ENCODE data around the gene RAB3GAP2. TPM values are rescaled to one million over a fixed set of nuclear protein-coding genes. Genes with fewer than 3 reads are reported as not detected.

Gene RAB3GAP2
- total RNA-seq, 5 donors from 2014 or later (not counting 1 experiment from before 2014, with no cell fraction given), result 42.1 to 55.1 (median 46.7) TPM

GRCh38 chr1:220137019-220137786 lies 135.1 kb downstream of the RAB3GAP2 start:
- CTCF ChIA-PET, result interaction anchor here (0.7 to 2.1 kb wide), 6 partner anchors 15 to 26 kb away, joined by 3 to 9 read pairs (median 5); no protein-coding TSS in a partner anchor
- Mint-ChIP-seq H3K27me3 (no peaks in the 10 kb centered on the region), H3K27ac (peak overlapping the region; percentile 56), H3K9me3 (no peaks in the 10 kb centered on the region), H3K4me3 (no peak overlapping the region), H3K36me3 (peaks cover 53% of the 10 kb centered on the region), H3K4me1 (peaks cover 8 to 16% (median 14%) of the 10 kb centered on the region in 3 donors)
- DNase-seq (peak in 5 of 35 experiments; percentile 1 to 43 (median 6)), ATAC-seq (replicated peaks in 1 of 4) (peak; percentile 45 to 98 (median 52))
- Histone ChIP-seq H3K4me3 (ENCODE audit: control insufficient read depth in 1 of 2, extremely low read depth in 1 of 2, low read length in 1 of 2) (no peak overlapping the region), H3K27ac (ENCODE audit: low read length) (peak overlapping the region; percentile 50), H3K27me3 (replicated peaks in 1 of 2; ENCODE audit: control insufficient read depth in 2 of 2, extremely low read depth in 1 of 2, insufficient read depth in 2 of 2, low read length in 1 of 2) (no peaks in the 10 kb centered on the region), H3K36me3 (ENCODE audit: control insufficient read depth in 2 of 2, extremely low read depth in 1 of 2, insufficient read depth in 1 of 2, low read length in 1 of 2) (peaks cover 0 to 62% of the 10 kb centered on the region in 2 donors), H3K9me3 (no peaks in the 10 kb centered on the region), H3K4me1 (ENCODE audit: control insufficient read depth in 1 of 2, extremely low read depth in 1 of 2, insufficient read depth in 2 of 2, low read length in 2 of 2) (peaks cover 0 to 7% of the 10 kb centered on the region in 2 experiments)
- 65% methylated on average over 3 of the region's 9 CpGs for WGBS (ENCODE audit: insufficient coverage)
- POLR2A ChIA-PET, result interaction anchor here (0.6 to 0.7 kb wide), 4 partner anchors 13 to 1878 kb away, joined by 4 to 10 read pairs (median 7); no protein-coding TSS in a partner anchor

- Mint-ChIP-seq H3K27ac (no peak overlapping the region), H3K4me3 (no peak overlapping the region), H3K9me3 (no peaks in the 10 kb centered on the region), H3K36me3 (peaks cover 46% of the 10 kb centered on the region), H3K4me1 (peaks cover 8 to 17% (median 16%) of the 10 kb centered on the region in 3 donors), H3K27me3 (no peaks in the 10 kb centered on the region)
- WGBS (ENCODE audit: insufficient coverage), result 80% methylated on average over 1 of the region's 2 CpGs
- ATAC-seq (replicated peaks in 1 of 4), result no peak
- Histone ChIP-seq H3K4me3 (ENCODE audit: control insufficient read depth in 1 of 2, extremely low read depth in 1 of 2, low read length in 1 of 2) (no peak overlapping the region), H3K36me3 (ENCODE audit: control insufficient read depth in 2 of 2, extremely low read depth in 1 of 2, insufficient read depth in 1 of 2, low read length in 1 of 2) (peaks cover 0 to 52% of the 10 kb centered on the region in 2 donors), H3K27ac (ENCODE audit: low read length) (no peak overlapping the region), H3K27me3 (replicated peaks in 1 of 2; ENCODE audit: control insufficient read depth in 2 of 2, extremely low read depth in 1 of 2, insufficient read depth in 2 of 2, low read length in 1 of 2) (no peaks in the 10 kb centered on the region), H3K9me3 (no peaks in the 10 kb centered on the region), H3K4me1 (ENCODE audit: control insufficient read depth in 1 of 2, extremely low read depth in 1 of 2, insufficient read depth in 2 of 2, low read length in 2 of 2) (peaks cover 0 to 7% of the 10 kb centered on the region in 2 experiments)
- ChIA-PET POLR2A (no interaction called here), CTCF (interaction anchor here in 1 of 2 donors (2.1 kb wide), 1 partner anchor 14 kb away, joined by 4 read pairs; no protein-coding TSS in a partner anchor)
- DNase-seq, result no peak
Observed at GRCh38 chr1:220135755-220136154, 136.5 kb downstream of the RAB3GAP2 start.

GRCh38 chr1:220129479-220130210 lies 142.6 kb downstream of the RAB3GAP2 start:
- peaks cover 0 to 5% (median 0%) of the 10 kb centered on the region in 3 donors for H3K9me3 Mint-ChIP-seq
- Histone ChIP-seq H3K4me1 (ENCODE audit: control insufficient read depth in 1 of 2, extremely low read depth in 1 of 2, insufficient read depth in 2 of 2, low read length in 2 of 2) (no peaks in the 10 kb centered on the region), H3K4me3 (ENCODE audit: control insufficient read depth in 1 of 2, extremely low read depth in 1 of 2, low read length in 1 of 2) (no peak overlapping the region), H3K9me3 (no peaks in the 10 kb centered on the region), H3K36me3 (ENCODE audit: control insufficient read depth in 2 of 2, extremely low read depth in 1 of 2, insufficient read depth in 1 of 2, low read length in 1 of 2) (peaks cover 0 to 40% of the 10 kb centered on the region in 2 donors), H3K27me3 (replicated peaks in 1 of 2; ENCODE audit: control insufficient read depth in 2 of 2, extremely low read depth in 1 of 2, insufficient read depth in 2 of 2, low read length in 1 of 2) (no peaks in the 10 kb centered on the region), H3K27ac (ENCODE audit: low read length) (no peak overlapping the region)
- no peak overlapping the region for H3K4me3 Mint-ChIP-seq
- peaks cover 62% of the 10 kb centered on the region for H3K36me3 Mint-ChIP-seq
- DNase-seq, result no peak
- POLR2A ChIA-PET, result no interaction called here
- no peak overlapping the region for H3K27ac Mint-ChIP-seq
- H3K4me1 Mint-ChIP-seq, result peaks cover 4 to 8% (median 5%) of the 10 kb centered on the region in 3 donors
- CTCF ChIA-PET, result no interaction called here
- ATAC-seq (replicated peaks in 1 of 4), result no peak
- H3K27me3 Mint-ChIP-seq, result no peaks in the 10 kb centered on the region

- DNase-seq, result no peak
- ChIA-PET CTCF (no interaction called here), POLR2A (no interaction called here)
- Mint-ChIP-seq H3K4me3 (no peak overlapping the region), H3K9me3 (peaks cover 0 to 5% (median 0%) of the 10 kb centered on the region in 3 donors), H3K4me1 (peaks cover 4 to 12% (median 9%) of the 10 kb centered on the region in 3 donors), H3K27me3 (no peaks in the 10 kb centered on the region), H3K36me3 (peaks cover 50% of the 10 kb centered on the region), H3K27ac (no peak overlapping the region)
- Histone ChIP-seq H3K4me1 (ENCODE audit: control insufficient read depth in 1 of 2, extremely low read depth in 1 of 2, insufficient read depth in 2 of 2, low read length in 2 of 2) (no peaks in the 10 kb centered on the region), H3K36me3 (ENCODE audit: control insufficient read depth in 2 of 2, extremely low read depth in 1 of 2, insufficient read depth in 1 of 2, low read length in 1 of 2) (peaks cover 0 to 34% of the 10 kb centered on the region in 2 donors), H3K27me3 (replicated peaks in 1 of 2; ENCODE audit: control insufficient read depth in 2 of 2, extremely low read depth in 1 of 2, insufficient read depth in 2 of 2, low read length in 1 of 2) (no peaks in the 10 kb centered on the region), H3K4me3 (ENCODE audit: control insufficient read depth in 1 of 2, extremely low read depth in 1 of 2, low read length in 1 of 2) (no peak overlapping the region), H3K9me3 (no peaks in the 10 kb centered on the region), H3K27ac (ENCODE audit: low read length) (no peak overlapping the region)
- ATAC-seq (replicated peaks in 1 of 4), result no peak
- 80% methylated on average over 1 of the region's 3 CpGs for WGBS (ENCODE audit: insufficient coverage)
Observed at GRCh38 chr1:220127076-220127475, 145.2 kb downstream of the RAB3GAP2 start.

- DNase-seq (no peak), ATAC-seq (replicated peaks in 1 of 4) (no peak)
- Histone ChIP-seq H3K36me3 (ENCODE audit: control insufficient read depth in 2 of 2, extremely low read depth in 1 of 2, insufficient read depth in 1 of 2, low read length in 1 of 2) (peaks cover 7 to 27% of the 10 kb centered on the region in 2 donors), H3K4me3 (ENCODE audit: control insufficient read depth in 1 of 2, extremely low read depth in 1 of 2, low read length in 1 of 2) (no peak overlapping the region), H3K27ac (ENCODE audit: low read length) (no peak overlapping the region), H3K4me1 (ENCODE audit: control insufficient read depth in 1 of 2, extremely low read depth in 1 of 2, insufficient read depth in 2 of 2, low read length in 2 of 2) (peaks cover 0 to 2% of the 10 kb centered on the region in 2 experiments), H3K27me3 (replicated peaks in 1 of 2; ENCODE audit: control insufficient read depth in 2 of 2, extremely low read depth in 1 of 2, insufficient read depth in 2 of 2, low read length in 1 of 2) (no peaks in the 10 kb centered on the region), H3K9me3 (no peaks in the 10 kb centered on the region)
- Mint-ChIP-seq H3K36me3 (peaks cover 39% of the 10 kb centered on the region), H3K9me3 (peaks cover 0 to 4% (median 0%) of the 10 kb centered on the region in 3 donors), H3K27me3 (no peaks in the 10 kb centered on the region), H3K4me1 (peaks cover 3 to 13% (median 5%) of the 10 kb centered on the region in 3 donors), H3K4me3 (no peak overlapping the region), H3K27ac (peak overlapping the region in 1 of 2 donors; percentile 46)
- POLR2A ChIA-PET, result interaction anchor here in 1 of 2 donors (0.5 to 0.6 kb wide), 2 partner anchors 12 kb away, joined by 4 to 10 read pairs; no protein-coding TSS in a partner anchor
- 86% methylated on average over 1 of the region's 1 CpG for WGBS (ENCODE audit: insufficient coverage)
- CTCF ChIA-PET, result interaction anchor here (0.7 to 2.3 kb wide), 5 partner anchors 11 to 1786 kb away, joined by 3 to 9 read pairs (median 4); no protein-coding TSS in a partner anchor
Observed at GRCh38 chr1:220124542-220124941, 147.7 kb downstream of the RAB3GAP2 start.

GRCh38 chr1:220123889-220124288 lies 148.4 kb downstream of the RAB3GAP2 start:
- Histone ChIP-seq H3K27ac (ENCODE audit: low read length) (no peak overlapping the region), H3K4me1 (ENCODE audit: control insufficient read depth in 1 of 2, extremely low read depth in 1 of 2, insufficient read depth in 2 of 2, low read length in 2 of 2) (peaks cover 0 to 2% of the 10 kb centered on the region in 2 experiments), H3K4me3 (ENCODE audit: control insufficient read depth in 1 of 2, extremely low read depth in 1 of 2, low read length in 1 of 2) (no peak overlapping the region), H3K9me3 (no peaks in the 10 kb centered on the region), H3K36me3 (ENCODE audit: control insufficient read depth in 2 of 2, extremely low read depth in 1 of 2, insufficient read depth in 1 of 2, low read length in 1 of 2) (peaks cover 7 to 26% of the 10 kb centered on the region in 2 donors), H3K27me3 (replicated peaks in 1 of 2; ENCODE audit: control insufficient read depth in 2 of 2, extremely low read depth in 1 of 2, insufficient read depth in 2 of 2, low read length in 1 of 2) (no peaks in the 10 kb centered on the region)
- H3K9me3 Mint-ChIP-seq, result no peaks in the 10 kb centered on the region
- DNase-seq (peak in 6 of 35 experiments; percentile 1 to 24 (median 4)), ATAC-seq (replicated peaks in 1 of 4) (no peak)
- CTCF ChIA-PET, result interaction anchor here (0.7 to 2.3 kb wide), 5 partner anchors 11 to 1785 kb away, joined by 3 to 9 read pairs (median 4); no protein-coding TSS in a partner anchor
- H3K27me3 Mint-ChIP-seq, result no peaks in the 10 kb centered on the region
- POLR2A ChIA-PET, result interaction anchor here in 1 of 2 donors (0.5 kb wide), 1 partner anchor 11 kb away, joined by 4 read pairs; no protein-coding TSS in a partner anchor
- H3K4me3 Mint-ChIP-seq, result no peak overlapping the region
- H3K36me3 Mint-ChIP-seq, result peaks cover 37% of the 10 kb centered on the region
- peaks cover 6 to 13% (median 8%) of the 10 kb centered on the region in 3 donors for H3K4me1 Mint-ChIP-seq
- no peak overlapping the region for H3K27ac Mint-ChIP-seq

Measured in T-cell (primary cell).